ENCODE results near the gene LHPP.
"Not testable (repeated sequence)": the region's sequence is repeated elsewhere in the genome, so short reads cannot be mapped to it uniquely, and the experiment has no call there.

The LHPP gene

GRCh38 chr10:124598196-124598595 lies 136.6 kb downstream of the LHPP start:
- no peak for ATAC-seq

DNA sequence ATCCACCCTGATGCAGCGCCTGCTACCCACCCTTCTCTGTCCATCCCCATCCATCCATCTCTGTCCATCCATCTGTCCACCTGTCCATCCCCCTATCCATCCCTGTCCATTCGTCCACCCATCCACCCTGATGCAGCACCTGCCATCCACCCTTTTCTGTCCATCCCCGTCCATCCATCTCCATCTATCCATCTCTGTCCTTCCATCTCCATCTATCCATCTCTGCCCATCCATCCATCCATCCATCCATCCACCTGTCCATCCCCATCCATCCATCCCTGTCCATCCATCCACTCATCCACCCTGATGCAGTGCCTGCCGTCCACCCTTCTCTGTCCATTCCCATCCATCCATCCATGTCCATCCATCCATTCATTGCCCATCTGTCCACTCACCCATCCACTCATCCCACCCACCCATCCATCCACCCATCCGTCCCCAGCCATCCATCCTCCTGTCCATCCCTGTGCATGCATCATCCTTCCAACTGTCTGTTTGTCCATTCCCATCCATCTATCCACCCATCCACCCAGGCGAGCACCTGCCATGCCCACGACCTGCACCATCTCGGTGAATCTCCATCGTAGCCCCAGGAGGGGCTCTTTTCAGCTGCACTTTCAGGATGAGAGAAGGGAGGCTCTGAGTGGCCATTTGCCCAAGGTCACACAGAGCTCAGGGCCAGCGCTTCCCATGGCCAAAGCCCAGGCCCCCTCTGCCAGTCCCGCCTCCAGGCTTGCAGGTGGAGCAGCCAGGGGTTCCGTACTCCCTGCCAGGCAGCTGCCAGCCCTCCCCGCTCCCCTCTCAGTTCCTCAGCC lies 137.4 kb downstream of the LHPP start:
- ATAC-seq = no peak

DNA sequence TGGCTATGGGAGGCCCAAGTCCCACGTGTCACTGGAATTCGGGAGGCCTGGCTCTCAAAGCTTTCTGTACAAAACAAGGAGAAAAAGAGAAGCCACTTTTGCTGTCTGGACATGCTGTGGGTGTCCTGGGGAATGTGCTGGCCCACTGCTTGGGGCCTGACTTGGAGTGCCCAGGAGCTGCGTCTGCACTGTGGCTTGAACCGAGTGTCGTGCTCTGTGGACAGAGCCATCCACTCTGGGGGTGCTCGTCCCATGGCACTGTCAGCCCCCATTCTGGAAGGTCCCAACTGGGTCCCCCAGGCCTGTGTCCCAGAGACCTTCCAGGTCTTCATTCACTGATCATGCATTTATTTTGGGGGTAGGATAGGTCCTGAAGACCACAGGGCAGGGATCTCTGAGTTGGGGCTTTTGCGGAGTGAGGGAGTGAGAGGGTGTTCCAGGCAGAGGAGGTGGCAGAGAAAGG lies 138.0 kb downstream of the LHPP start:
- no peak for ATAC-seq

DNA sequence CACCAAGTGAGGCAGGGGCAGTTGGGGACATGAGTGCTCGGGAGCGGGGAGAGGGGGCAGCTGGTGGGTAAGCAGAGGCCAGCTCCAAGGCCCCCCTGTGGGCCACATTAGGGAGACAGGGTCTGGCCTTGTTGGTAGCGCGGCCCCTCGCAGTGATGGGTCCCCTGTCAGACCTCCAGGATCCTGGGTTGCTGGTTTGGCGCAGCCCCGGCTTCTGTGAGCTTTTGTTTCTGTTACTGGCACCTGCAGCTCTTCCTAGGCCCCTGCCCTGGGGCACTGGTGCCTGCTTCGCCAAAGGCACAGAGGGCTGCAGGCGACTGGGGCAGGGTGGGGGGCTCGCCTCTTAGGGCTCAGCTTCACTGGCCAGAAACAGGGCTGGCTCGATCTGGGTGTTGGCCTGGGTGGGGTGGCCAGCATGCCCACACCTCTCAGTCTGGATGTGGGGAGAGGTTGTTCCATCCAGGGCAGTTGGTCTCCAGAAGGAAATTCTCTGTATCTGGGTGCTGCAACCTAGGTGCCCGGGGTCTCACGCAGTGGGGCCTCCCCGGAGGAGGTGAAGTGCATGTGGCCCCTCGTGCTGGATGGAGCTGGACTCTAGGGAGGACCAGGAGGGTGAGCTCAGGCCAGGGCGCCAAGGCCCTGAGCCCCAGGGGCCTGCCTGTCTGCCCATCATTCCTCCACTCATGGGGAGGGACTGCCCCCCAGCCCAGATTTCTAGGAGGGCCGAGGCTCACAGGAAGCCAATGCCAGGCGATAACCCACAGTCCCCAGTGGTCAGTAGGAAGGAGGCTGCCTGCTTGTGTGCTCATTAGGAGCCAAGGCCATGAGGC lies 138.6 kb downstream of the LHPP start:
- ATAC-seq = no peak

DNA sequence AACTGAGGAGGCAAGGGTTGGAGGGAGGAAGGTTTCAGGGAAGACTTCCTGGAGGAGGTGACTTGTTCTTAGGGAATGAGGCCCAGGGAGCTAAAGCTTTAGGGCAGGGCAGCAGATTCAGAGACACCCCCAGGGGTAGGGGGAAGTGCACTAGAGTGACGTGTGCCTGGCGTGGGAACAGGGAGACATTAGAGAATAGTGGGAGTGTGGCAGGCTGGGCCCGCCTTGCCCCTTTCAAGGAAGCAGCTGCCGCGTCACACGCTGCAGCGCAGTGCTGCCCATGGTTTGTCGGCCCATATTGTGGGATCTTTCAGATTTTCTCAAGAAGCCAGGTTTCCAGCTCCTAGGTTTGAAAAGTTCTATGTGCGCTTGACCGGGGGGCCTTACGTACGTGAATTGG lies 139.4 kb downstream of the LHPP start:
- ATAC-seq = no peak

GRCh38 chr10:124601431-124602120 lies 140.0 kb downstream of the LHPP start:
- no peak for ATAC-seq

DNA sequence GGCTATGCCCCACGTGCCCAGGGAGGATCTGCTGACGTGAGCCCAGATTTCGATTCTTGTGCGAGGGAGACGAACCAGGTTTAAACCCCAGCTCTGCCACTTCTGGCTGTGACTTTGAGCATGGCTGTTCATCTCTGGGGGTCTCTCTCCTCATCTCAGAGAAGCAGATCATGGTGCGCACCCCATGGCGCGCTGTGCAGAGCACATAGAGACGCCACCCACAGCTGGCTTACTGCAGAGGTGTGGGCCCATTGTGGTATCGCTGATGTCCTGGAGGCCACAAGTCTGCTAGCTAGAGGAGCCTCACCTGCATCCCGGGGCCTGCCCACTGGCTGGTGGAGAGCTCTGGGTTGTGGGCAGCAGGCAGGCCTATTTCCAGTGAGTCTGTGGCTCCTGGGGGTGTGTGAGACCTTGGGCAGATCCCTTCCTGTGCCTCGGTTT lies 140.5 kb downstream of the LHPP start:
- no peak for ATAC-seq

GRCh38 chr10:124602646-124603365 lies 141.2 kb downstream of the LHPP start:
- no peak for ATAC-seq

- no peak for ATAC-seq
Observed at GRCh38 chr10:124603376-124604213, 142.0 kb downstream of the LHPP start.

- no peak for ATAC-seq
Observed at GRCh38 chr10:124604214-124605000, 142.8 kb downstream of the LHPP start.

DNA sequence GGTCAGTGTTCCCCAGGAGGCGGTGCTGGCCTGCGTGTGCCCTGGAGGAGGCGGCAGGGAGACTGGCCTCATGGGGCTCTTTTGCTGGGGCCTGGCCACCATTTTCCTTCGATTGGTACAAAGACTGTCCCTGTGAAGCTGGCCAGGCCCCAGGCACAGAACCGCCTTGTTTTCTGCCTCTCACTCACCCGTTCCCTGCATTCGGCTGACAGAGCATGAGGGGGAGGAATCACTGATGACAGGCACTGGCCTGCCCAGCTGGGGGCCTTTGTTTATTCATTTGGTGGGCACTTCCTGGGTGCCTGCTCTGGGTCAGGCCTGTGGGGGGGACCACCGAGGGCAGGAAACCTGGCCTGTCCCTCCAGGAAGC lies 143.4 kb downstream of the LHPP start:
- ATAC-seq = no peak

- ATAC-seq = no peak
Observed at GRCh38 chr10:124605481-124605855, 143.8 kb downstream of the LHPP start.

DNA sequence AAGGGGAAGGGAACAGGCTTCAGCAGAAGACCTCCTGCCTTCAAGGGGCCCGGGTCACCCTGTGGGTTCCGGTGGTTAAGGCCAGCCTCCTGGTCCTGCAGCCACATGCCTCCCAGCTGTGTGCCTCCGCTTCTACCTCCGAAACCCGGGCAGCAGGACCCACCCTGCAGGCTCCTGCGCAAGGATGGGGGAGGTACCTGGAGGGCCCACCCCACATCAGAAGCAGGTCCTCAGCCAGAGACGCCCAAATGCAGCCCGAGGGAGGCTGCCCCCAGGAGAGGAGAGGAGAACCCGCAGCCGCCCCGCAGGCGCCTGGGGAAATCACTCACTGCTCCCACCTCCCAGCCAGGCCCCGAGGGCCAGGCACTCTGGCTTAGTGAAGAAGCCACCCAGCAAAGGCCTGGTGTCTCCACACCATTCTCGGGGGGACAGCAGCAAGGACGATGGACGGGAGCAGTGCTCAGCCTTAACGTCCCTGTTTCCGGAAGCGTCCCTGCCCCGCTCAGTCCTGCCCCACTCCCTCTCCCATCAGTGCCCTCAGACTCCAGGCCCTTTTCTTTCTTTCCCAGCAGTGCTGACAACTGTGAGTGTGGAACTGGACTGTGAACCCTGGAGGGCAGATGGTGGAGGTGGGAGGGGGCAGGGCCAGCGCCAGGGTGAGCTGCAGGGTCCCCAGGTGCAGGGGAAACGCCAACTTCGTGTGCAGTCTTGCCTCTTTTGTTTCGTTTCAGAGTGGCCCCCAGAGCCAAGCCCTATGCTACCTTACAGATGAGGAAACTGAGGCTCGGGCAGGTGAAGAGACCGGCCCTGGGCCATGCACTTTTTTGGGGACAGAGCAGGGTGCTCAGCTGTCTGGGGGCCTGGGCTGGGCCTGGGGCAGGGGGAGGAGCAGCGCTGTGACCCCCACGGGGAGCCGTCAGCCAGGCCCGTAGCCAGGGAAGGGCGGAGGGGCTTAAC lies 144.5 kb downstream of the LHPP start:
- no peak for ATAC-seq

DNA sequence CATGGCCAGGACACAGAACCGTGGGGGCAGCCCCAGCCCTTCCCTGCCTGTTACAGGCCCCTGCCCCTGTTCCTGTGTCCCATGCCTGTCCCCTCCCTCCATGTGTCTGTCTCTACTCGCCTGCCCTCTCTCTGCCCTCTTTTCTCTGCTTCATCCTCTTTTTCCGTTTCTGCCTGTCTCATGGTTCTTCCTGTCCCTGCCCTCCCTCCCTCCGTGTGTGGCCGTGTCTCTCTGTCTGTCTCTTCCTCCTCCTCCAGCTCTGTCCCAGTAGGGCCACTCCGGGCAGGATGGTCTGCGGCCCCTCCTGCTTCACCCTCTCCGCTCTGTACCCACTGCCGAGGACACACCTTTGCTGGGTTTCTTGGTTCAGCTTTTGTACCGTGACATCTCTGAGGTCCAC lies 145.2 kb downstream of the LHPP start:
- ATAC-seq = no peak

DNA sequence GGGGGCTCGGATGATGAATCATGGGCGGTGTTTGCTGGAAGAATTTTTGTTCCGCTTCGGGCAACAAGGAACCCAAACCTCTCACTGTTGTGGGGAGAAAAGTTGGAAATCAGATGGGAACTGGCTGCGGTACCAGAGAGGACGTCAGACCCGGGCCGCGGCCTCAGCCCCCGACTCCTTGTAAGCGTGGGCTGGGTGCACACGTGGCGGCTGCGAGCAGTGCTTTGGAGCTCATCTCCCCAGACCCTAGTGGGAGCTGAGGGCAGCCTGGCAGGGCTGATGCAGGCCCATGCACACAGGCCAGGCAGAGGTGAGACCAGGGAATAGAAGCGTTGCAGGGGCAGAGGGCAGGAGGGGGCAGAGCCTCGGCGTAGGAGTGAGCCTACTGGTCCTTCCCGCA lies 146.1 kb downstream of the LHPP start:
- no peak for ATAC-seq

DNA sequence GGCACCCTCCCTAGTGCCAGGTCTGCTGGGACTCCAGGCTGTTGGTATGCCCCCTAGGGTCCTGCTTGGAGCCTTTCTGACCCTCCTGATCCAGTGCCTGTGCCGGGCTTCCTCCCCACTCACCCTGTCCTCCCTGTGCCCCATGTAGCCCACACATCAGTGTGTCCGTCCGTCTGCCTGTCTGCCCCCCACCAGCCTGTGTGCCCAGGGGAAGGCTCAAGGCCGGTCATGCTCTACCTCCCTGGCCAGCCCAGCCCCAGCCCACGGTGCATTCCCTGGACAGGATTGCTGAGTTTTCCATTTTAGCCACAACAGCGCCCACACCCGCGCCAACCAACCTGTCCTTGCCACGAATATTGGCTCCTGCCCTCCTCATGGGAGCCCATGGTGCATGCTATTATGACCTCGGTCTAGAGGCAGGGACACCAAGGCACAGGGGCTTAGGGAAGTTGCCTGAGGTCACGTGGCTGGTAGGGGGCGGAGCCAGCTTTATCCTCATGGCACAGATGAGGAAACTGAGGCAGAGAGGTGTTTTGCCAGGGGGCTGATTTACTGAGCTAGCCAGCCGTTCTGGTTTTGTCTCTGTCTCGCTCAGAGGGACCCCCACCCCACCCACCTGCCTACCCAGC lies 146.6 kb downstream of the LHPP start:
- no peak for ATAC-seq

DNA sequence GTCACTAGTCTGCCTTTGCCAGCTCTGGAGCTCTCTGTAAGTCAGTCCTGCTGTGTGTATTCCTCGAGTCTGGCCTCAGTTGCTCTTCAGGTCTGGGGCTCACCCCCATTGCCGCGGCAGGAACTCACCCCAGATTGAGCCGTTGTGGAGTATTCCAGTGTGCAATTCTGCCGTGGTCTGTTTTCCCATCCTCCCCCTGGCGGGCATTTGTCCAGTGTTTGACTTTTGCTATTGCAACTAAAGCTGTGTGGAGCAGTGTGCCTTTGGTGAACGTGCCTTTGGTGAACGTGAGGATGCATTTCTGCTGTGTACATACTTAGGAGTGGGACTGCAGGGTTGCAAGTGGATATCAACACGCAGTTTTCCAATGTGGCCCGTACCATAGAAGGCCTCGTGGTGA lies 148.1 kb downstream of the LHPP start:
- ATAC-seq = no peak

GRCh38 chr10:124610186-124610585 lies 148.6 kb downstream of the LHPP start:
- ATAC-seq = not testable (repeated sequence)

DNA sequence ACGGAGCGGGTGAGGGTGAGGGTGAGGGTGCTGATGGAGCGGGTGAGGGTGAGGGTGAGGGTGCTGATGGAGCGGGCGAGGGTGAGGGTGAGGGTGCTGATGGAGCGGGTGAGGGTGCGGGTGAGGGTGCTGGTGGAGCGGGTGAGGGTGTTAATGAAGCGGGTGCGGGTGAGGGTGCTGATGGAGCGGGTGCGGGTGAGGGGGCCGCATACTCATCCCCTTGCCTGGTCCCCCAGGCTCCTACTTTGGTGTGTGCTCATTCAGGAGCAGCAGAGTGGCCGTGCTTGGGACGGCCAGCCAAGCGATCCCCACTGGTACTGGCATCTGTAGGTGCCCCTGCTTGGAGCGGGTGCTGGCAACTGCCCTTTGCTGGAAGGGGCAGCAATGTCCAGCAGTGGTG lies 149.2 kb downstream of the LHPP start:
- not testable (repeated sequence) for ATAC-seq

All from activated CD4-positive, CD25-positive, alpha-beta regulatory T cell treated with anti-CD3 and anti-CD28 coated beads, Interleukin-2, amount 50 U/mL, for 24 hours (primary cell).